ENCODE results near the gene ZNF83. TPM values are rescaled to one million over a fixed set of nuclear protein-coding genes. Genes with fewer than 3 reads are reported as not detected.
"Not testable (repeated sequence)": the region's sequence is repeated elsewhere in the genome, so short reads cannot be mapped to it uniquely, and the experiment has no call there.

Gene ZNF83
- total and polyA plus RNA-seq, 2 donors (not counting 1 experiment from before 2014, with no cell fraction given), result 92.3 to 95.8 TPM

DNA sequence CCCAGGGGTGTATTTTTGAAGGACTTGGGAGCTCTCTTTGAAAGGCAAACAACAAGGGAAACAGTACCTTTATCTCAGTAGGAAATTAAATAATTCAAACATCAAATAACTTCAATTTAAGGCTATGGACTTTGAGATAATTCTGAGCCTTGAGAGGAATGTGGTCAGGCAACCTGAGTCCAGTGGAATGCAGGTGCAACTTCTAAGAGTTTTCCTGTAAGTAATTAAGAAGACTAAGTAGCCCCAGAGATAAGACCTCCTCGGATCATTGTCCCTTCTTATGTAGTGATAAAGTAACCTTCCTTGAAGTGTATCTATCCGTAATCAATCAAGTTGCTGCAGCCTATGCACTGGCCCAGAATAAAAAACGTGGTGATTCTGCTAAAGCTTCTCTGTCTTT is 38.9 kb downstream of the ZNF83 start:
- CTCF ChIA-PET, result no interaction called here
- WGBS (ENCODE audit: insufficient coverage), result 97% methylated on average over 3 of the region's 3 CpGs
- no peak for TF ChIP-seq EZH2 (IDR thresholded peaks at IDR 0.05; ENCODE audit: borderline replicate concordance, insufficient read depth, low read depth, low read length, poor library complexity, severe bottlenecking)
- TF ChIP-seq, protein P1, sequence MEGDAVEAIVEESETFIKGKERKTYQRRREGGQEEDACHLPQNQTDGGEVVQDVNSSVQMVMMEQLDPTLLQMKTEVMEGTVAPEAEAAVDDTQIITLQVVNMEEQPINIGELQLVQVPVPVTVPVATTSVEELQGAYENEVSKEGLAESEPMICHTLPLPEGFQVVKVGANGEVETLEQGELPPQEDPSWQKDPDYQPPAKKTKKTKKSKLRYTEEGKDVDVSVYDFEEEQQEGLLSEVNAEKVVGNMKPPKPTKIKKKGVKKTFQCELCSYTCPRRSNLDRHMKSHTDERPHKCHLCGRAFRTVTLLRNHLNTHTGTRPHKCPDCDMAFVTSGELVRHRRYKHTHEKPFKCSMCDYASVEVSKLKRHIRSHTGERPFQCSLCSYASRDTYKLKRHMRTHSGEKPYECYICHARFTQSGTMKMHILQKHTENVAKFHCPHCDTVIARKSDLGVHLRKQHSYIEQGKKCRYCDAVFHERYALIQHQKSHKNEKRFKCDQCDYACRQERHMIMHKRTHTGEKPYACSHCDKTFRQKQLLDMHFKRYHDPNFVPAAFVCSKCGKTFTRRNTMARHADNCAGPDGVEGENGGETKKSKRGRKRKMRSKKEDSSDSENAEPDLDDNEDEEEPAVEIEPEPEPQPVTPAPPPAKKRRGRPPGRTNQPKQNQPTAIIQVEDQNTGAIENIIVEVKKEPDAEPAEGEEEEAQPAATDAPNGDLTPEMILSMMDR (IDR thresholded peaks at IDR 0.05), result no peak

DNA sequence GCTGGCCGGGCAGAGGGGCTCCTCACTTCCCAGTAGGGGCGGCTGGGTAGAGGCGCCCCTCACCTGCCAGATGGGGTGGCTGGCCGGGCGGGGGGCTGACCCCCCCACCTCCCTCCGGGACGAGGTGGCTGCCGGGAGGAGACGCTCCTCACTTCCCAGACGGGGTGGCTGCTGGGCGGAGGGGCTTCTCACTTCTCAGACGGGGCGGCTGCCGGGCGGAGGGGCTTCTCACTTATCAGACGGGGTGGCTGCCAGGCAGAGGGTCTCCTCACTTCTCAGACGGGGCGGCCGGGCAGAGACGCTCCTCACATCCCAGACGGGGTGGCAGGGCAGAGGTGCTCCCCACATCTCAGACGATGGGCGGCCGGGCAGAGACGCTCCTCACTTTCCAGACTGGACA is 44.7 kb downstream of the ZNF83 start:
- H3K4me1 ChIP-seq (ENCODE audit: control insufficient read depth in 2 of 2, insufficient read depth in 2 of 2, low read length in 2 of 2); intact Hi-C loops (cut with micrococcal nuclease); H3K9ac ChIP-seq (ENCODE audit: low read length); DNase-seq; H3K4me1 Mint-ChIP-seq; H3K4me2 ChIP-seq (replicated peaks; ENCODE audit: low read depth, low read length, poor library complexity, severe bottlenecking); CTCF ChIA-PET; H4K20me1 ChIP-seq (ENCODE audit: control insufficient read depth, insufficient read depth, low read length, poor library complexity, severe bottlenecking); H3K27ac ChIP-seq (ENCODE audit: low read length in 2 of 2); POLR2A ChIA-PET; H3K4me3 Mint-ChIP-seq; H3K27me3 ChIP-seq (replicated peaks in 1 of 4; ENCODE audit: control extremely low read depth in 1 of 4, control insufficient read depth in 3 of 4, insufficient read depth in 4 of 4, low read length in 3 of 4); H3K4me3 ChIP-seq (ENCODE audit: control extremely low read depth in 1 of 5, extremely low read depth in 1 of 5, insufficient read depth in 1 of 5, low read depth in 2 of 5, low read length in 4 of 5); ATAC-seq (ENCODE audit: low read depth); H3K79me2 ChIP-seq (ENCODE audit: control insufficient read depth, insufficient read depth, low read length); H3K27me3 Mint-ChIP-seq; H3K27ac Mint-ChIP-seq; H2AFZ ChIP-seq (ENCODE audit: insufficient read depth, low read depth, low read length, poor library complexity, severe bottlenecking): not testable (repeated sequence)
- peaks cover 11 to 26% of the 10 kb centered on the region in 2 experiments for H3K36me3 ChIP-seq (replicated peaks in 1 of 2; ENCODE audit: control extremely low read depth in 1 of 2, control insufficient read depth in 1 of 2, extremely low read depth in 1 of 2, insufficient read depth in 2 of 2, low read length in 1 of 2)
- WGBS (ENCODE audit: insufficient coverage), result no CpG with 5 or more reads among the region's 25 CpGs
- H3K9me3 ChIP-seq (ENCODE audit: control extremely low read depth in 1 of 3, control insufficient read depth in 2 of 3, insufficient read depth in 1 of 3, low read length in 2 of 3), result peaks cover 2 to 33% (median 9%) of the 10 kb centered on the region in 3 donors
- H3K9me3 Mint-ChIP-seq (ENCODE audit: insufficient read depth), result peaks cover 14% of the 10 kb centered on the region

More for the DNA sequence above, 38.9 kb downstream of the ZNF83 start:
- no peak overlapping the region for H3K4me2 ChIP-seq (replicated peaks; ENCODE audit: low read depth, low read length, poor library complexity, severe bottlenecking)
- peaks cover 11 to 16% of the 10 kb centered on the region in 2 donors for H3K4me1 ChIP-seq (ENCODE audit: control insufficient read depth in 2 of 2, insufficient read depth in 2 of 2, low read length in 2 of 2)
- no peaks in the 10 kb centered on the region for H4K20me1 ChIP-seq (ENCODE audit: control insufficient read depth, insufficient read depth, low read length, poor library complexity, severe bottlenecking)
- H3K4me3 ChIP-seq (ENCODE audit: control extremely low read depth in 1 of 5, extremely low read depth in 1 of 5, insufficient read depth in 1 of 5, low read depth in 2 of 5, low read length in 4 of 5), result no peak overlapping the region
- intact Hi-C loops (cut with micrococcal nuclease), result no loop called here
- H3K79me2 ChIP-seq (ENCODE audit: control insufficient read depth, insufficient read depth, low read length), result peaks cover 31% of the 10 kb centered on the region
- no peaks in the 10 kb centered on the region for H3K27me3 Mint-ChIP-seq
- H2AFZ ChIP-seq (ENCODE audit: insufficient read depth, low read depth, low read length, poor library complexity, severe bottlenecking), result no peak overlapping the region
- H3K4me3 Mint-ChIP-seq, result no peak overlapping the region
- peaks cover 14% of the 10 kb centered on the region for H3K9me3 Mint-ChIP-seq (ENCODE audit: insufficient read depth)
- H3K4me1 Mint-ChIP-seq, result peaks cover 23% of the 10 kb centered on the region
- peaks cover 2 to 22% (median 8%) of the 10 kb centered on the region in 3 donors for H3K9me3 ChIP-seq (ENCODE audit: control extremely low read depth in 1 of 3, control insufficient read depth in 2 of 3, insufficient read depth in 1 of 3, low read length in 2 of 3)
- no peak for ATAC-seq (ENCODE audit: low read depth)
- no peak overlapping the region for H3K9ac ChIP-seq (ENCODE audit: low read length)
- POLR2A ChIA-PET, result no interaction called here
- no peaks in the 10 kb centered on the region for H3K27me3 ChIP-seq (replicated peaks in 1 of 4; ENCODE audit: control extremely low read depth in 1 of 4, control insufficient read depth in 3 of 4, insufficient read depth in 4 of 4, low read length in 3 of 4)
- no peak overlapping the region for H3K27ac ChIP-seq (ENCODE audit: low read length in 2 of 2)
- no peak overlapping the region for H3K27ac Mint-ChIP-seq
- peaks cover 7 to 8% of the 10 kb centered on the region in 2 experiments for H3K36me3 ChIP-seq (replicated peaks in 1 of 2; ENCODE audit: control extremely low read depth in 1 of 2, control insufficient read depth in 1 of 2, extremely low read depth in 1 of 2, insufficient read depth in 2 of 2, low read length in 1 of 2)
- no peak for DNase-seq
